HG03060 (cell line): Measurements from ENCODE around the gene THAP4.

Source experiments
- ATAC-seq: cut with Tn5 transposase; IDR thresholded peaks from one replicate; pipeline ENCODE4 v1.9.1; 2021; ENCODE audit warnings: low read depth, moderate number of reproducible peaks; ENCODE audit not compliant: unreplicated experiment

THAP4 gene

GRCh38 chr2:241553512-241553830 lies 83.5 kb downstream of the THAP4 start:
- ATAC-seq = no peak

GRCh38 chr2:241551998-241552737 lies 84.8 kb downstream of the THAP4 start:
- no peak for ATAC-seq

- ATAC-seq = no peak
Measured at GRCh38 chr2:241551599-241551997, 85.4 kb downstream of the THAP4 start.

- no peak for ATAC-seq
Measured at GRCh38 chr2:241550616-241551580, 86.1 kb downstream of the THAP4 start.

- ATAC-seq = no peak
Measured at GRCh38 chr2:241548451-241548835, 88.5 kb downstream of the THAP4 start.

GRCh38 chr2:241547781-241548450 lies 89.0 kb downstream of the THAP4 start:
- ATAC-seq = no peak

GRCh38 chr2:241546771-241547498 lies 90.0 kb downstream of the THAP4 start:
- ATAC-seq = no peak

- ATAC-seq = no peak
Measured at GRCh38 chr2:241545523-241546473, 91.2 kb downstream of the THAP4 start.

GRCh38 chr2:241545106-241545505 lies 91.9 kb downstream of the THAP4 start:
- ATAC-seq = no peak

GRCh38 chr2:241542278-241542605 lies 94.7 kb downstream of the THAP4 start:
- no peak for ATAC-seq

- no peak for ATAC-seq
Measured at GRCh38 chr2:241541564-241542277, 95.2 kb downstream of the THAP4 start.

- ATAC-seq = no peak
Measured at GRCh38 chr2:241540771-241541561, 96.0 kb downstream of the THAP4 start.

- ATAC-seq = no peak
Measured at GRCh38 chr2:241540401-241540770, 96.6 kb downstream of the THAP4 start.

- no peak for ATAC-seq
Measured at GRCh38 chr2:241539616-241540374, 97.2 kb downstream of the THAP4 start.

GRCh38 chr2:241538838-241539615 lies 97.9 kb downstream of the THAP4 start:
- ATAC-seq = no peak

GRCh38 chr2:241535871-241536655 lies 100.9 kb downstream of the THAP4 start:
- ATAC-seq = no peak
